GM23248 (cell line): Measurements from ENCODE around the gene EEF1G. TPM values are rescaled to one million over a fixed set of nuclear protein-coding genes. Genes with fewer than 3 reads are reported as not detected.
A peak's percentile ranks its signal among the peaks of the same experiment; 100 is the strongest.

Experiments
- DNase-seq: peaks from one replicate; pipeline ENCODE4 v3.0.0-alpha.2; 2015
- H2AFZ ChIP-seq: fragments of 200-600 bp; sonication (generic); 2 replicates; pipeline ENCODE4 v1.6.1; 2016; ENCODE audit warnings: antibody characterized with exemption
- H3F3A ChIP-seq: fragments of 200-600 bp; sonication (generic); 2 replicates; pipeline ENCODE4 v1.6.1; 2016; ENCODE audit warnings: mild to moderate bottlenecking, antibody characterized with exemption, mixed run types; ENCODE audit not compliant: insufficient read depth
- H3K27ac ChIP-seq: fragments of 200-600 bp; sonication (generic); 2 replicates; pipeline ENCODE4 v1.5.1; 2016; ENCODE audit warnings: mild to moderate bottlenecking
- H3K27me3 ChIP-seq: fragments of 200-600 bp; sonication (generic); replicated peaks from 2 replicates; pipeline ENCODE4 v1.6.1; 2016; ENCODE audit warnings: mild to moderate bottlenecking; ENCODE audit not compliant: insufficient read depth
- H3K36me3 ChIP-seq: fragments of 200-600 bp; sonication (generic); 2 replicates; pipeline ENCODE4 v1.6.1; 2016; ENCODE audit warnings: low read depth, mild to moderate bottlenecking
- H3K4me1 ChIP-seq: fragments of 200-600 bp; sonication (generic); 2 replicates; pipeline ENCODE4 v1.6.1; 2016; ENCODE audit warnings: mild to moderate bottlenecking; ENCODE audit not compliant: insufficient read depth
- H3K4me2 ChIP-seq: fragments of 200-600 bp; sonication (generic); one replicate; pipeline ENCODE4 v1.6.1; 2016; ENCODE audit warnings: mild to moderate bottlenecking; ENCODE audit not compliant: unreplicated experiment
- H3K4me3 ChIP-seq: fragments of 200-600 bp; sonication (generic); 2 replicates; pipeline ENCODE4 v1.5.1; 2016; ENCODE audit warnings: mild to moderate bottlenecking
- H3K79me2 ChIP-seq: fragments of 200-600 bp; sonication (generic); 2 replicates; pipeline ENCODE4 v1.6.1; 2016; ENCODE audit warnings: mild to moderate bottlenecking; ENCODE audit not compliant: insufficient read depth
- H3K9ac ChIP-seq: fragments of 200-600 bp; sonication (generic); 2 replicates; pipeline ENCODE4 v1.6.1; 2016; ENCODE audit warnings: mild to moderate bottlenecking
- H3K9me2 ChIP-seq: fragments of 200-600 bp; sonication (generic); 2 replicates; pipeline ENCODE4 v1.6.1; 2016; ENCODE audit warnings: mixed run types, mild to moderate bottlenecking, moderate library complexity; ENCODE audit not compliant: insufficient read depth
- H3K9me3 ChIP-seq: fragments of 200-600 bp; sonication (generic); one replicate; pipeline ENCODE4 v1.6.1; 2017; ENCODE audit warnings: low read depth
- H4K20me1 ChIP-seq: fragments of 200-600 bp; sonication (generic); 2 replicates; pipeline ENCODE4 v1.6.0; 2016; ENCODE audit not compliant: insufficient read depth
- EZH2 ChIP-seq: fragments of 200-600 bp; sonication (generic); IDR thresholded peaks from 2 replicates; pipeline ENCODE4 v1.6.1; 2018; ENCODE audit warnings: antibody characterized with exemption, mild to moderate bottlenecking; ENCODE audit not compliant: insufficient read depth, poor library complexity, severe bottlenecking
- EZH2phosphoT487 ChIP-seq: fragments of 200-600 bp; sonication (generic); IDR thresholded peaks from 2 replicates; pipeline ENCODE4 v1.6.1; 2018; ENCODE audit warnings: antibody characterized with exemption, moderate library complexity, mild to moderate bottlenecking, low read depth; ENCODE audit not compliant: insufficient read depth
- WGBS, 2 experiments: methylation state at CpG; one replicate each; pipeline ENCODE4 v1.1.6; 2015 to 2017; ENCODE audit warnings: low lambda C conversion rate in 2 of 2, low coverage in 1 of 2; ENCODE audit errors: missing lambda C conversion rate in 2 of 2; 5-methylcytosine and 5-hydroxymethylcytosine counted together
- in situ Hi-C: fragments of 300-500 bp; cut with MboI; formaldehyde crosslinking; loops from 2 replicates; pipeline ENCODE4 v1.15.0; 2020
- polyA plus RNA-seq: library from polyadenylated mRNA; unstranded; fragments of >200 nt; fragmentation: Nextera tagmentation; extraction: Ambion mirVana; gene quantifications from 2 replicates; pipeline ENCODE4 v1.2.1, GENCODE V29; 2016
- total RNA-seq: library from RNA; depleted of rRNA; stranded (reverse); fragments of >200 nt; shearing (Covaris generic); gene quantifications from 2 replicates; pipeline ENCODE4 v1.2.3, GENCODE V29; 2014

EEF1G gene
- total and polyA plus RNA-seq, 2 experiments from 2014 or later, result 533 to 1,677 TPM

GRCh38 chr11:62542111-62542745 lies 31.5 kb downstream of the EEF1G start:
- H3K36me3 ChIP-seq, result no peaks in the 10 kb centered on the region
- H3K4me3 ChIP-seq, result peak overlapping the region; percentile 96
- peaks cover 97% of the 10 kb centered on the region for H3K79me2 ChIP-seq
- peaks cover 48% of the 10 kb centered on the region for H3F3A ChIP-seq
- no peak for DNase-seq
- H3K4me2 ChIP-seq, result peak overlapping the region; percentile 86
- H3K9me3 ChIP-seq, result no peaks in the 10 kb centered on the region
- 7 to 10% methylated on average over 5 to 6 of the region's 6 CpGs for WGBS, 2 experiments
- no peaks in the 10 kb centered on the region for H3K27me3 ChIP-seq
- peaks cover 47% of the 10 kb centered on the region for H3K4me1 ChIP-seq
- H3K27ac ChIP-seq, result peak overlapping the region; percentile 81
- no peak overlapping the region for H2AFZ ChIP-seq
- H3K9ac ChIP-seq, result peak overlapping the region; percentile 92
- no peak for TF ChIP-seq EZH2
- no peak for TF ChIP-seq EZH2phosphoT487
- in situ Hi-C loops, result no loop called here
- no peaks in the 10 kb centered on the region for H3K9me2 ChIP-seq
- peaks cover 33% of the 10 kb centered on the region for H4K20me1 ChIP-seq

DNA sequence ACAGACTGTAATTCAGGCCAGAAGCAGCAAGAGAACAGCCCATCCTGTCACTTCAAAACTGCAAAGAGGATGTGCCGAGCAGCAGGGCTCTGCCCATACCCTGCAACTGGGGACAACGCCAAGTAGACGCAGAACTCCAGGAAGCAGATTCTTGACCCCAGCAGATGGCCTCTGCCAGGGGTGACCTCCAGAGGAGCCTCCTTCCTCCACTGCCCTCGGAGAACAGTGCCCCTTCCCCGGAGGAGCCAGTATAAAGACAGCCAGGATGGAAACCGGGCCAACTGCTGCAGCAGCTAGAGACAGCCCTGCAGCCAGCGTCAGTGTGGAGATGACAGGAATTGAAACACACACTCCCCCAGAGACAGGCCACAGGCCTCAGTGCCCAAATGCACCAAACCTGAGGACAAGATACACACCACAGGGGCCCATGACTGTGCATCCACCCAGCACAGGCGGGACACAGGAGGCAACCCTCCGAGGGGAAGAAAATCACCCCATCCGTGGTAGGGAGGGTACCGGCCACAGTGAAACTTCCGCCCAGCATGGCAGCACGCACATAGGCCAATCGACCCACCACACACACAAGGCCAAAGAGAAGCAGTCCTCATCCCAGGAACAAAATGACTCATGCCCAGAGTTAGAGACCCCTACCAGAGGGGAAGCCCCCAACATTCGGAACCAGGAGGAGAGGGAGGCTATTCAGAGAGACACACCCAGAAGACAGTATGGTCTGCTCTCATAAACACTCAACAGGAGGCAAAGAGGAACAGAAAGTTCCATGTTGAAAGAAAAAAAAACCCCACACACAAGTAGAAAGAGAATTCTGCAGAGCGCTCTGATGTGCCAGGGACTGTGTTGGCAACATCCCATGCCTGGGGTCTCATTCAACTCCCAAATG lies 32.6 kb downstream of the EEF1G start:
- Histone ChIP-seq H3K27ac (peak overlapping the region; percentile 81), H3F3A (peaks cover 50% of the 10 kb centered on the region), H3K4me3 (peak overlapping the region; percentile 96), H3K27me3 (no peaks in the 10 kb centered on the region), H3K9me2 (no peaks in the 10 kb centered on the region), H2AFZ (no peak overlapping the region), H3K4me2 (peak overlapping the region; percentile 86), H3K36me3 (no peaks in the 10 kb centered on the region), H4K20me1 (peaks cover 39% of the 10 kb centered on the region), H3K9me3 (no peaks in the 10 kb centered on the region), H3K4me1 (peaks cover 56% of the 10 kb centered on the region), H3K9ac (peak overlapping the region; percentile 92), H3K79me2 (peaks cover 99% of the 10 kb centered on the region)
- DNase-seq, result peak; percentile 54
- in situ Hi-C loops, result no loop called here
- 5 to 8% methylated on average over 15 to 16 of the region's 16 CpGs for WGBS, 2 experiments
- no peak for TF ChIP-seq EZH2phosphoT487

- peaks cover 46% of the 10 kb centered on the region for H4K20me1 ChIP-seq
- no peak overlapping the region for H2AFZ ChIP-seq
- peak overlapping the region; percentile 92 for H3K9ac ChIP-seq
These were observed 34.3 kb downstream of the EEF1G start for GRCh38 chr11:62539238-62539925.

More at GRCh38 chr11:62539238-62539925, 34.3 kb downstream of the EEF1G start:
- Histone ChIP-seq H3K36me3 (peaks cover 11% of the 10 kb centered on the region; the same call in 1 of the 2 replicates), H3K27ac (peak overlapping the region; percentile 81), H3K79me2 (peaks cover 99% of the 10 kb centered on the region), H3K9me2 (no peaks in the 10 kb centered on the region), H3K4me1 (peaks cover 57% of the 10 kb centered on the region), H3K27me3 (no peaks in the 10 kb centered on the region), H3K9me3 (no peaks in the 10 kb centered on the region), H3K4me3 (peak overlapping the region; percentile 96), H3F3A (peaks cover 50% of the 10 kb centered on the region), H3K4me2 (peak overlapping the region; percentile 86)
- no peak for TF ChIP-seq EZH2
- no peak for TF ChIP-seq EZH2phosphoT487
- 3 to 5% methylated on average over 12 of the region's 13 CpGs for WGBS, 2 experiments
- peak; percentile 96 for DNase-seq
- in situ Hi-C loops, result no loop called here
